ENCODE data around the gene SRPRB.
A peak's percentile ranks its signal among the peaks of the same experiment; 100 is the strongest.

SRPRB gene, protein sequence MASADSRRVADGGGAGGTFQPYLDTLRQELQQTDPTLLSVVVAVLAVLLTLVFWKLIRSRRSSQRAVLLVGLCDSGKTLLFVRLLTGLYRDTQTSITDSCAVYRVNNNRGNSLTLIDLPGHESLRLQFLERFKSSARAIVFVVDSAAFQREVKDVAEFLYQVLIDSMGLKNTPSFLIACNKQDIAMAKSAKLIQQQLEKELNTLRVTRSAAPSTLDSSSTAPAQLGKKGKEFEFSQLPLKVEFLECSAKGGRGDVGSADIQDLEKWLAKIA

GRCh38 chr3:133805702-133806475 is at the start of gene SRPRB:
TSS of gene SRPRB (plus strand) at chr3:133805815. CDS start at chr3:133805849, 34 bp downstream.
- peak within 1 kb of the TSS; percentile 4 to 89 (median 80) for H3K27ac ChIP-seq
- peak within 1 kb of the TSS; percentile 77 to 98 (median 90) for H3K4me3 ChIP-seq

- H3K27ac ChIP-seq, result no peak overlapping the region
Observed at GRCh38 chr3:133756716-133757694, 48.6 kb upstream of the SRPRB start.

DNA sequence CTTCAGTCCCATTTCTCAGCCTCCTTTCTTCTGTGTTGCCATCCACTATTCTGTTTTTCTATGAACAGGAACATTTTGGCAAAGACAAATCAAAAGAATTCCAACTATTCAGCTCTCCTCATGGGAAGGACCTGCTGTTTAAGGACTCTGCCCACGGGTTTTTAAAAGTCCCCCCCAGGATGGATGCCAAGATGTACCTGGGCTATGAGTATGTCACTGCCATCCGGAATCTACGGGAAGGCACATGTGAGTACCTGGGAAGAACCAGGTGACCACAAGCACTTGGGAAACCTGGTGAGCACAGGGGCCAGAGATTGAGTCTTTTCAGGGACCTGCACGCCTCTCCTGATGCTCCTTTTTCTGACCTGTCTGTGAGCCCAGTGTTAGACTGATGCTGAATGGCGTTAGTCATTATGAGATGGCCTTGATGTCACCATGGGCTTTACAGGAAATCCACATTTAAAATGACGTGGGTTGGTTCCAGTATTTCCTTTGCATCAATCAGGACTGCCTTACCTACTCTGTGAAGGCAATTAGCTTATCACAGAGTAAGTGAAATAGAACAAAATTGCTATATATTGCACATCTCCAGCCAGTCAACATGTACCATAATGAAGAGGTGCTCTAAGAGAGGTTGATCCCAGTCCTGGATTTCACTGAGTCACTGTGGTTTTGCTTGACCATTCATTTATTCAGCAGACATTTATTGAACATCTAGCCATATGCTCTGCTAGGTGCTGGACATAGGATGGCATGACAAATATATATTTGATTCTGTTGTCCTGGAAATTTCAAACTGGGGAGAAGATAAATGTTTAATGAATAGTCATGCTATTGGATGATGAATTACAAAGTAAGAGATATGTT is 47.7 kb upstream of the SRPRB start:
- Histone ChIP-seq H3K4me3 (no peak overlapping the region), H3K27ac (no peak overlapping the region)

More at GRCh38 chr3:133756716-133757694, 48.6 kb upstream of the SRPRB start:
- no peak overlapping the region for H3K4me3 ChIP-seq

DNA sequence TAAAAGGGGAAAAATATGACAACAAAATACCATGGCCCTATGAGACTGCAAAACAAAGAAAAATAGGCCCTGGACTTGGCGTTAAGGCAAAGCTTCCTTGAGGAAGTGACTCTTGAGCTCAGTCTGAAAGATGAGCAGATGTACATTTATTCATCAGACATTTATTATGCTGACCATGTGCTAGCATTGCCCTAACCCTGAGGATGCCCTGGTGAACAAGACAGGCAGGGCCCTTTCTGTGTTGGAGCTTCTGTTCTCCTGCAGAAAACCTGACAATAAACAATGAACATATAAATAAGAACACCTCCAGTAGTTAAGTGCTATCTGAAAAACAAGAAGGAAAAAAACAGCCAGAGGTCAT is 47.1 kb upstream of the SRPRB start:
- Histone ChIP-seq H3K4me3 (no peak overlapping the region), H3K27ac (no peak overlapping the region)

GRCh38 chr3:133758964-133759739 is 46.5 kb upstream of the SRPRB start:
- H3K27ac ChIP-seq, result no peak overlapping the region
- no peak overlapping the region for H3K4me3 ChIP-seq

- H3K27ac ChIP-seq, result no peak overlapping the region
- no peak overlapping the region for H3K4me3 ChIP-seq
Observed at GRCh38 chr3:133759740-133760305, 45.8 kb upstream of the SRPRB start.

DNA sequence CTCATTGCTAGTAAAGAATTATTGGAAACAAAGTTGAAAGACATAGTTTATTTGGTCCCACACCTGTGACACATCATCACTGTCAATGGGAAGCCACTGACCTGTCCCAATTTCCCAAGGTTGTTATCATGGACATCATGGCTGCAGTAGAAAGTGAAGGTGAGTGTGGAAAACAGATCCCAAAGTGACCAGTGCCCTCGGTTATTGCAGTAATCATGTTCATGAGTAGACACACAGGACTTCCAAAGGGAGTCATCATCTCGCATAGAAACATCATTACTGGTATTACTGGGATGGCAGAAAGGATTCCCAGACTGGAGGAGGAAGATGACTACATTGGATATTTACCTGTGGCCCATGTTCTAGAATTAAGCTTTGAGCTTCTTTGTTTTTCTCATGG is 44.7 kb upstream of the SRPRB start:
- H3K27ac ChIP-seq, result no peak overlapping the region

DNA sequence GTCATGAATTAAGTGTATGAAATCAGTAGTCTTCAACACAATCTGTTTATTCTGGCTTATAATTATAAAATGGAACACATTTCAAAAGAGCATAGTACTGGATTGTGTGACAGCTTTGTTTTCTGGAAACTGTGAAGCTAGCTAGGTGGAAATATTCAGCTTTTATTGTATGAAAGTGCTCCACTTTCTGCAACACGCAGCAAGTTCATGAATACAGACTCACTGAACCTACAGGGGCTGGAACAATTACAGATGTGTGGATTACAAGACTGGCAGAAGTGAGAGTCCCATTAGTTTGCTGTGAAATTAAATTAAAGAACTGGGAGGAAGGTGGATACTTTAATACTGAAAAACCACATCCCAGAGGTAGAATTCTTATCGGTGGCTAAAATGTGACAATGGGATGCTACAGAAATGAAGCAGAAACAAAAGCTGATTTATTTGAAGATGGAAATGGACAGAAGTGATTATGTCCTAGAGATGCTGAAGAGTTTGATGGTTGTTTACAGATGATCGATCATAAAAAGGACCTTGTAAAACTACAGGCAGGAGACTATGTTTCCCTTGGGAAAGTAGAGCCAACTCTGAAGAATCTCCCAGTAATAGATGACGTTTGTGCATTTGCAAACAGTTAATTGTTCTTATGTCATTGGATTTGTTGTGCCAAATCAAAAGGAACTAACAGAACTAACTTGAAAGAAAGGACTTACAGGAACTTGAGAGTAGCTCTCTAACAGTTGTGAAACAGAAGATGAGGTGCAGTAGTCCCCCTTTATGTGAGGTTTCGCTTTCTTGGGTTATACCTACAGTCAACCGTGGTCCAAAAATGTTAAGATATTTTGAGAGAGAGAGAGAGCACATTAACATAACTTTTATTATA is 43.8 kb upstream of the SRPRB start:
- Histone ChIP-seq H3K4me3 (no peak overlapping the region), H3K27ac (no peak overlapping the region)

More for the DNA sequence above, 44.7 kb upstream of the SRPRB start:
- H3K4me3 ChIP-seq, result no peak overlapping the region

GRCh38 chr3:133762539-133762938 is 43.1 kb upstream of the SRPRB start:
- Histone ChIP-seq H3K27ac (no peak overlapping the region), H3K4me3 (no peak overlapping the region)

DNA sequence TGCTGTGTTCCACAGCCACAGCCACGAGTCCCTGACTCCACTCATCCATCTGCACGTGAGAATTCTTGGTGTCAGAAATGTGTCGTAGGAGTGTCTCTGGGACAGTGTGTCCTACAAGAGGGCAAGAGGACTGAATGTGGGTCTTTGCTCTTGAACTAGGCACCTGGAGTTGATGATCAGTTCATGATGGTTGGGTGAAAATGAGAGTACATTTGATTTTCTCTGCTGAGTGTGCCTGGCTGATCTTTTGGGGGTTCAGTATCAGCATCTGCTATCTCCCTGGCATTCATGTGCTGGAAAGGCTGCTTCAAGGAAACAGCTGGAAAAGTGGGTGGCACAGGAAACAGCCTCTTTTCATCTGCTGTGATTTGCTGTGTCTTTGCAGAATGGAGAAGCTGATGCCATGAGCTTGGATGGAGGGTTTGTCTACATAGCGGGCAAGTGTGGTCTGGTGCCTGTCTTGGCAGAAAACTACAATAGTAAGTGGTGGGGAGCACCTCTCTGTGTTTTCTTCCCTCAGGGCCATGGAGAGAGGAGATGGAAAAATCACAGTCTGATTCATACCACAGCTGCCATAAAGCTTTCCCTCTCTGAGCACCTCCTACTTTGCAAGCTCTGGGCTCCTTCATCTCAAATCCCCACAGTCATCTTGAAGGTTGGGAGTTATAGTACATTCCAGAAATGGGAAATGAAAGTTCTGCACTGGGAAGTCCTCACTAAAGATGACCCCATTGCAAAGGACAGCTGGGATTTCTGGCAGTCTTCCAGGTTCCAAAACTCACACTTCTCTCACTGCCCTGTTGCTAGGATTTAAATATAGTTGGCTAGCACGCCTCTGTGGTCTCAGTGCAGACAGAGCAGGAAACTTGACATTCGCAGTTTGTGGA is 41.6 kb upstream of the SRPRB start:
- Histone ChIP-seq H3K27ac (no peak overlapping the region), H3K4me3 (no peak overlapping the region)

DNA sequence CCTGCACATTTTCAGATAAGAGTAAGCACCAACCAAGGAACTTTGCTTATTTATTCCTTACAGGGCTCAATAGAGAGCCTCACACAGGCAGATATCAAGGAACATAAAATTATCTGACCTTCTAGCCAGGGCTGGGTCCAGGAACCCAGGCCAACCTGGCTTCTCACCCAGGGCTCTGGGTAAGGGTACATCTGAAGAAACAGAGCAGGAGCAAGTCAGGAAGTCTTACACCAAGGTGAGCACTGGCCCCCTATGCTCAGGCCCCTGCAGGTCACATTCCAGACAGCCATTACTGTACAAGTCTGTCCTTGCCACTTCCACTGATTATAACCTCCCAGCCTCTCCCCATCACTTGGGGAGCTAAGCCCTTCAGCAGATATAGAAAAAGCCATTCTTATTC is 40.4 kb upstream of the SRPRB start:
- Histone ChIP-seq H3K4me3 (no peak overlapping the region), H3K27ac (no peak overlapping the region)

DNA sequence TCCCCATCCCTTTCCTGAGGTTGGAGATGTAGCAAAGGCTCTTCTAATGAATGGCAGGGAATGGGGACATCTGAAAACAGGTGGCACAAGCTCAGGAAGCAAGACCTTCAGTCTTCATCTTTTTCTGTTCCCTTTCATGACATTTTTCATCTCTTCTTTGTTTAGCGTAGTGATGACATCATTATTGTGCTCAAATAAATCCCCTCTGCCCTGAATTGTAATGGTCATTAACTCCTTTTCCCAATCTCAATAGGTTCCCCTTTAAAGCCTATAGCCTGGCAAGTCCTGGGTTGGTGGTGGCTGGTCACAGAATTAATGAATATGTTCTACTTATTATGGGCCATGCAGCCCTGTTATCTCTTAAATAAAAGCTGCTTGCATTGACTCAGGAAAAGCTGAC is 38.0 kb upstream of the SRPRB start:
- Histone ChIP-seq H3K4me3 (no peak overlapping the region), H3K27ac (no peak overlapping the region)

DNA sequence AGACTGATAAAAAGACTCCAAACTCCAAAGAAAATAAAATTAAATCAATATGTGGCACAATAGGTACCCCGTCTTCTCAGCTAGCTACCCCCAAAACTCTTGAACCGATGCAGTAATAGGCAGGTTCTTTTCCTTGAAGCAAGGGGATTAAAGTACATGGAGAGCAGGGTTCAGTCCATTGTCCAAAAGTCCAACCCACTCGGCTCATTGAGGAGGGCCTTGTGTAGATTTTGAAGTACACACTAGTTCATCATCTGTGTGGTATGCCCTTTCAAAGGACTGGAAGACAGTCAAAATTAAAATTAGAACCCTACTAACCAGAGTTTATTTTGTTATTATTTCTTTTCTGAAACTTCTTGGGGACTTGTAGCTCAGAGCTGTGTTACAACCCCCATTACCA is 36.1 kb upstream of the SRPRB start:
- H3K27ac ChIP-seq, result no peak overlapping the region
- no peak overlapping the region for H3K4me3 ChIP-seq

DNA sequence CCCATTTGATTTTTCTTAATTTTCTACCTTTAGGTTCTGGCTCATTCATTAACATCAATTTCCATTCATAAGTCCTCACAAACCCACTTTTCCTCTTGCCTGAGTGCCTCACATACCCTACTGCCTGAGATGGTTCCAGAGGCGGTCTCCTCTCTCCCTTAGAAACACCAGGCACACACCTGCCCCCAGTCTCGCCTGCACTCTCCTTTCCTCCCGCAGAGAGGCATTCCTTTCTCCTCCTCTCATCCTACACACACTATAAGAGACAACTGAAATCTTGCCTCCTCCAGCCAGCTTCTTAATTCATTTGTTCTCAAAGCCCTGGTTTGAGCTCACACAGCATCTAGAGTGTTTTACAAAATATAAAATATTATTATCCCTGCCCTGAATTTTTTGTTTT is 31.9 kb upstream of the SRPRB start:
- no peak overlapping the region for H3K4me3 ChIP-seq

DNA sequence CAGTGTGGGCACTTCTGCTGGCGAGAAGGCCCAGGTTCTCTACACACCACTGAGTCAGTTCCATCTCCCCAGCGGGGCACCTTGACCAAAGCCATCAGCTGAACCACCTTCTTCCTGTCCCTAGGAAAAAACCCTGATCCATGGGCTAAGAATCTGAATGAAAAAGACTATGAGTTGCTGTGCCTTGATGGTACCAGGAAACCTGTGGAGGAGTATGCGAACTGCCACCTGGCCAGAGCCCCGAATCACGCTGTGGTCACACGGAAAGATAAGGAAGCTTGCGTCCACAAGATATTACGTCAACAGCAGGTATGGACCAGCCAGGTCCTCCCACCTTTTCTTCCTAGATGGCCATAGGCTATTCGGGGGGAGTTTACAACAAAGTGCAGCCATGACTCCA is 30.3 kb upstream of the SRPRB start:
- no peak overlapping the region for H3K4me3 ChIP-seq
- H3K27ac ChIP-seq, result no peak overlapping the region

More for the DNA sequence above, 31.9 kb upstream of the SRPRB start:
- no peak overlapping the region for H3K27ac ChIP-seq

GRCh38 chr3:133775835-133776234 is 29.8 kb upstream of the SRPRB start:
- Histone ChIP-seq H3K27ac (no peak overlapping the region), H3K4me3 (no peak overlapping the region)

Data from skin epidermis (tissue), 12 donors.